ENCODE data around the gene CHMP5.

Gene CHMP5

DNA sequence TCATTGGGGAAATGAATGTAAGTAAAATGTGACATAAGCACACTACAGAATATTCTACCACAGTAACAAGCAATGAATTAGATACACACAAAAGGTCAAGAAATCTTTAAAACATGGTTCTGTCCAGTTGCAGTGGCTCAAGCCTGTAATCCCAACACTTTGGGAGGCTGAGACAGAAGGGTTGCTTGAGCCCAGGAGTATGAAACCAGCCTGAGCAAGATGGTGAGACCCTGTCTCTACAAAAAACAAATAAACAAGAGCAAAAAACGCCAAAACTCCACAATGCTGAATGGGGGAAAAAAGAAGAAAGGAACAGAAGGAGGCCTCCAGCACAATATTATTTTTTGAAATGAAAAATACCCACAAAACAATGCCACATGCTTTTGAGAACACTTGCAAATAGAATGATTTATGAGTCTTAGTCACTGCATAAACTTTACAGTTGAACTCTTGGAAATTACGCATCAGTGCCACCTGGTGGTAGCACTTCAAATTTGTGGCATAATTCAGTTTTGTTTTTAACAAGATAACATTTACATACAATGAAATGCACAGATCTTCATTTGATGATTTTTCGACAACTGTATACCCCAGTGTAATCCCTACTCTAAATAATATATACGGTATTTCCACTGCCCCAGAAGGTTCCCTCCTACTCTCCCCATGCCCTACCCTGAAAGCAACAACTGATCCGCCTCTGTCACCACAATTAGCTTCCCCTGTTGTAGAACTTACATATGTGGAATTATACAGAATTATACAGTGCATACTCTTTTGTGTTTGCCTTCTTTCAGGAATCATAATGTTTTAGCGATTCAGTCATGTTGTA is 39.3 kb upstream of the CHMP5 start:
- TF ChIP-seq ZNF8 (CRISPR knock-in tag; IDR thresholded peaks at IDR 0.05) (no peak), OSR1 (CRISPR knock-in tag; IDR thresholded peaks at IDR 0.05) (no peak), TOX (CRISPR knock-in tag; IDR thresholded peaks at IDR 0.05; ENCODE audit: borderline replicate concordance) (no peak), TCF4 (CRISPR knock-in tag; IDR thresholded peaks at IDR 0.05; ENCODE audit: borderline replicate concordance) (no peak)
- TF ChIP-seq, protein P1, sequence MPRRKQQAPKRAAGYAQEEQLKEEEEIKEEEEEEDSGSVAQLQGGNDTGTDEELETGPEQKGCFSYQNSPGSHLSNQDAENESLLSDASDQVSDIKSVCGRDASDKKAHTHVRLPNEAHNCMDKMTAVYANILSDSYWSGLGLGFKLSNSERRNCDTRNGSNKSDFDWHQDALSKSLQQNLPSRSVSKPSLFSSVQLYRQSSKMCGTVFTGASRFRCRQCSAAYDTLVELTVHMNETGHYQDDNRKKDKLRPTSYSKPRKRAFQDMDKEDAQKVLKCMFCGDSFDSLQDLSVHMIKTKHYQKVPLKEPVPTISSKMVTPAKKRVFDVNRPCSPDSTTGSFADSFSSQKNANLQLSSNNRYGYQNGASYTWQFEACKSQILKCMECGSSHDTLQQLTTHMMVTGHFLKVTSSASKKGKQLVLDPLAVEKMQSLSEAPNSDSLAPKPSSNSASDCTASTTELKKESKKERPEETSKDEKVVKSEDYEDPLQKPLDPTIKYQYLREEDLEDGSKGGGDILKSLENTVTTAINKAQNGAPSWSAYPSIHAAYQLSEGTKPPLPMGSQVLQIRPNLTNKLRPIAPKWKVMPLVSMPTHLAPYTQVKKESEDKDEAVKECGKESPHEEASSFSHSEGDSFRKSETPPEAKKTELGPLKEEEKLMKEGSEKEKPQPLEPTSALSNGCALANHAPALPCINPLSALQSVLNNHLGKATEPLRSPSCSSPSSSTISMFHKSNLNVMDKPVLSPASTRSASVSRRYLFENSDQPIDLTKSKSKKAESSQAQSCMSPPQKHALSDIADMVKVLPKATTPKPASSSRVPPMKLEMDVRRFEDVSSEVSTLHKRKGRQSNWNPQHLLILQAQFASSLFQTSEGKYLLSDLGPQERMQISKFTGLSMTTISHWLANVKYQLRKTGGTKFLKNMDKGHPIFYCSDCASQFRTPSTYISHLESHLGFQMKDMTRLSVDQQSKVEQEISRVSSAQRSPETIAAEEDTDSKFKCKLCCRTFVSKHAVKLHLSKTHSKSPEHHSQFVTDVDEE (CRISPR knock-in tag; IDR thresholded peaks at IDR 0.05), result no peak
- TF ChIP-seq, protein P2, sequence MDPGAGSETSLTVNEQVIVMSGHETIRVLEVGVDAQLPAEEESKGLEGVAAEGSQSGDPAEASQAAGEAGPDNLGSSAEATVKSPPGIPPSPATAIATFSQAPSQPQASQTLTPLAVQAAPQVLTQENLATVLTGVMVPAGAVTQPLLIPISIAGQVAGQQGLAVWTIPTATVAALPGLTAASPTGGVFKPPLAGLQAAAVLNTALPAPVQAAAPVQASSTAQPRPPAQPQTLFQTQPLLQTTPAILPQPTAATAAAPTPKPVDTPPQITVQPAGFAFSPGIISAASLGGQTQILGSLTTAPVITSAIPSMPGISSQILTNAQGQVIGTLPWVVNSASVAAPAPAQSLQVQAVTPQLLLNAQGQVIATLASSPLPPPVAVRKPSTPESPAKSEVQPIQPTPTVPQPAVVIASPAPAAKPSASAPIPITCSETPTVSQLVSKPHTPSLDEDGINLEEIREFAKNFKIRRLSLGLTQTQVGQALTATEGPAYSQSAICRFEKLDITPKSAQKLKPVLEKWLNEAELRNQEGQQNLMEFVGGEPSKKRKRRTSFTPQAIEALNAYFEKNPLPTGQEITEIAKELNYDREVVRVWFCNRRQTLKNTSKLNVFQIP (CRISPR knock-in tag; IDR thresholded peaks at IDR 0.05; ENCODE audit: borderline replicate concordance, low read depth), result no peak
- peak; percentile 65 for ATAC-seq

DNA sequence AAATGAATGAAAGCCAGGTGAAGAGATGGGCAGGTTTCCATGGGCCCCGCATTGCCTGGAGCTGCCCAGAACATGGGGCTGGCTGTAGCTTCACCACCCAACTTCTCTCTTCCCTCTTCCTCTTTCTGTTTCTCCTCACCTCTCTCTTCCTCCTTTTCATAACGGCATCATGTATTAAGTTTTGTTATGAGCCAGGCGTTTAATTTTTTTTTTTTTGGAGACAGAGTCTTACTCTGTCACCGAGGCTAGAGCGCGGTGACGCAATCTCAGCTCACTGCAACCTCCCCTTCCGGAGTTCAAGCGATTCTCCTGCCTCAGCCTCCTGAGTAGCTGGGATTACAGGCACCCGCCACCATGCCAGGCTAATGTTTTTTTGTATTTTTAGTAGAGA is 37.8 kb upstream of the CHMP5 start:
- TF ChIP-seq ISL1 (CRISPR knock-in tag; IDR thresholded peaks at IDR 0.05), result no peak
- ATAC-seq, result no peak

DNA sequence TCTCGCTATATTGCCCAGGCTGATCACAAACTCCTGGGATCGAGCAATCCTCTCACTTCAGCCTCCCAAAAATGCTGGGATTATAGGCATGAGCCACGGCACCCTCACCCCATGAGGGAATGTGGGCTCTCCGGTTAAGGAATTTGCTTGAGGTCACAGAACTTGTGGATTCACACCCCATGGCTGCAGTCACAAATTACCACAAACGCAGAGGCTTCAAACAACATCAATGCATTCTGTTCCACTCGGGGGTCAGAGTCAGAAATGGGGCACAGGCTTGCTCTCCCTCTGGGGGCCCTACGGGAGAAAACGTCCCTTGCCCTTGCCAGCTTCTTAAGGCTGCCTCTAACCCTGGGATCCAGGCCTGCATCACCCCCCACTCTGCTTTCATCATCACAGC is 37.1 kb upstream of the CHMP5 start:
- ATAC-seq, result no peak
- TF ChIP-seq ZFP3 (CRISPR knock-in tag; IDR thresholded peaks at IDR 0.05), result no peak

DNA sequence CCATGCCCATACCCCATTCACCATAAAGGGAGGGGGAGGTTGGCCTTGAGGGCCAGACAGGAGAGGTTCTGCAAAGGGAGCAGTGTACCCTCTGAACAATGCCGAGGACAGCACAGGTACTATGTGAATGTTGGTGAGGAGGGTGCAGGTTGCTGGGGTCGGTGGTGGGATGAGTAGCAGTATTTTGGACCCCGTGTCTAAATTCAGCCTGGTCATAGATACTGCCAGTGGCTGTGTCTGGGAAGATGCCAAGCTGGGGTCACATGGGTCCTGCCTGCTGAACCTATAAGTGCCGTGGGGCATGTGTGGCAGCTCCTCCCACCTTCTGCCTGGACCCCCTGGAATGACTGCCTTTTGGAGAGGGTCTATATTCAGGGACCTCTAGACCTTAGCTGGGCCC is 36.2 kb upstream of the CHMP5 start:
- ATAC-seq, result no peak
- TF ChIP-seq ZFP30 (CRISPR knock-in tag; IDR thresholded peaks at IDR 0.05) (no peak), PATZ1 (CRISPR knock-in tag; IDR thresholded peaks at IDR 0.05; ENCODE audit: borderline replicate concordance) (no peak), TCF4 (CRISPR knock-in tag; IDR thresholded peaks at IDR 0.05; ENCODE audit: borderline replicate concordance) (no peak), BACH2 (CRISPR knock-in tag; IDR thresholded peaks at IDR 0.05; ENCODE audit: borderline replicate concordance) (no peak), ZNF8 (CRISPR knock-in tag; IDR thresholded peaks at IDR 0.05) (no peak), ESRRG (CRISPR knock-in tag; IDR thresholded peaks at IDR 0.05) (no peak)
- TF ChIP-seq, protein P3, sequence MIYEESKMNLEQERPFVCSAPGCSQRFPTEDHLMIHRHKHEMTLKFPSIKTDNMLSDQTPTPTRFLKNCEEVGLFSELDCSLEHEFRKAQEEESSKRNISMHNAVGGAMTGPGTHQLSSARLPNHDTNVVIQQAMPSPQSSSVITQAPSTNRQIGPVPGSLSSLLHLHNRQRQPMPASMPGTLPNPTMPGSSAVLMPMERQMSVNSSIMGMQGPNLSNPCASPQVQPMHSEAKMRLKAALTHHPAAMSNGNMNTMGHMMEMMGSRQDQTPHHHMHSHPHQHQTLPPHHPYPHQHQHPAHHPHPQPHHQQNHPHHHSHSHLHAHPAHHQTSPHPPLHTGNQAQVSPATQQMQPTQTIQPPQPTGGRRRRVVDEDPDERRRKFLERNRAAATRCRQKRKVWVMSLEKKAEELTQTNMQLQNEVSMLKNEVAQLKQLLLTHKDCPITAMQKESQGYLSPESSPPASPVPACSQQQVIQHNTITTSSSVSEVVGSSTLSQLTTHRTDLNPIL (CRISPR knock-in tag; IDR thresholded peaks at IDR 0.05; ENCODE audit: low read depth), result no peak

GRCh38 chr9:33229359-33230114 is 35.3 kb upstream of the CHMP5 start:
- no peak for ATAC-seq

More at GRCh38 chr9:33229359-33230114, 35.3 kb upstream of the CHMP5 start:
- no peak for TF ChIP-seq ZNF565 (CRISPR knock-in tag; conservative IDR thresholded peaks at IDR 0.05; ENCODE audit: low read depth)
- no peak for TF ChIP-seq ZFP3 (CRISPR knock-in tag; IDR thresholded peaks at IDR 0.05)
- TF ChIP-seq CSDC2 (CRISPR knock-in tag; IDR thresholded peaks at IDR 0.05), result no peak
- TF ChIP-seq TOX (CRISPR knock-in tag; IDR thresholded peaks at IDR 0.05; ENCODE audit: borderline replicate concordance), result no peak
- no peak for TF ChIP-seq TCF4 (CRISPR knock-in tag; IDR thresholded peaks at IDR 0.05; ENCODE audit: borderline replicate concordance)
